ENCODE measurements around the gene TMPRSS9.
A peak's percentile ranks its signal among the peaks of the same experiment; 100 is the strongest.

Gene TMPRSS9

DNA sequence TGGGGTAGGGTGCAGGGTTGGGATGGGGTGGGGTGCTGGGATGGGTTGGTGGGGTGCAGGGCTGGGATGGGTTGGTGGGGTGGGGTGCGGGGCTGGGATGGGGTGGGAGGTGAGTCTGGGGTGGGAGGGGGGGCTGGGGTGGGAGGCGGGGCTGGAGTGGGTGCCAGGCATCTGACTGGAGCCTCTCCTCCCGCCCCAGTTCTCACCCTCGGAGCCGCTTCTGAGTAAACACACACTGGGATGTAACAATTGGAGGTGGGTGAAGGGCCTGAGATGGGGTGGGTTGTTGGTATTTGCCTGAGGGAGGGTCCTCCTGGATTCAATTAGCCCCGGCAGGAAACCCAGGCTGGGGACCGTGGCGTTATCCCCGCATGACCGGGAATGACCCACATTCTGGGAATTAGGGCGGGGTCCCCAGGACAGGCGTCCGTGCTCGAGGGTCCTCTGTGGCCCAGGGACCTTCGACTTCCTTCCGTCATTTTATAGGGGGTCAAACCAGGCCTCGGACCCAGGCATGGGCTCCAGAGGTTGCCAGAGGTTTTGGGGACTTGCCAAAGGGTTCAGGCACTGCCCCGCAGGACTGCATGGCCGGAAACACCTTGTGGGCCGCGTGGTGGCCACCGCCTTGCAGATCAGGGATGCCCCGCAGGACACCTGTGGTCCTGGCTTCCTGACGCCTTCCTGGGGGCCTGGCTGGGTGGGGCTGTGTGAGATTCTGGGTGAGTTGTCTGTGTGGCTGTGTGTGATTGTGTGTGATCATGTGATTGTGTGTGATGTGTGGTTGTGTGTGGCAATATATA, 1.4 kb downstream of the TMPRSS9 start:
- no peak for DNase-seq (ENCODE audit: low read depth in 2 of 2)

DNA sequence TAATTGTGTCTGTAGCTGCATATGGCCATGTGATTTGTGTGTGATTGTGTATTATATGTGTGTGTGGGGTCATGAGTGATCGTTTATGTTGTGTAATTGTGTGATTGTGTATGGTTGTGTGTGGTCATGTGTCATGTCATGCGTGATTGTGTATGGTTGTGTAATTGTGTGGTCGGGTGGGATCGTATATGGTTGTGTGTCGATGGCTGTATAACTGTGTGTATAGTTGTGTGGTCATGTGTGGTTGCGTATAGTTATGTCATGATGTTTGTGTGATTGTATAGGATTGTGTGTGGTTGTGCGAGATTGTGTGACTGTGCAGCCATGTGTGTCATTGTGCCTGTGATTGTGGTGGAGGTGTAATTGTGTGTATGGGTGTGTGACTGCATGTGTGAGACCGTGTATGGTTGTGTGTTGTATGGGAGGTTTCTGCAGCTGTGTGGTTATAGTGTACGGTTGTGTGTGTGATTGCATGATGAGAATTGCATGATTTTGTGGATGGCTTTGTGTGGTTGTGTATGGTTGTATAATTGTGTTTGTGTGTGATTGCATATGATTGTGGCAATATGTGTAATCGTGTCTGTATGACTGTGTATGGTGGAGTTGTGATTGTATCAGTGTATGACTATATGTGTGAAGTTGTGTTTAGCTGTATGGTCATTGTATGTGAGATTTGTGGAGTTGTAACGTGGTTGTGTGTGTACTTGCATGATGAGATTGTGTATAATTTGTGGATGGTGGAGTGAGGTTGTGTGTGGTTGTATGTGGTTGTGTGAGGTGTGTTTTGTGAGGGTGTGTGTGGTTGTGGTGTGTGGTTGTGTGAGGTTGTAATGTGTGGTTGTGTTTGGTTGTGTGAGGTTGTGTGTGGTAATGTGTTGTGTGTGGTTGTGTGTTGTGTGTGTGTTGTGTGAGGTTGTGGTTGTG, 2.2 kb downstream of the TMPRSS9 start:
- DNase-seq (ENCODE audit: low read depth in 2 of 2) = no peak

DNA sequence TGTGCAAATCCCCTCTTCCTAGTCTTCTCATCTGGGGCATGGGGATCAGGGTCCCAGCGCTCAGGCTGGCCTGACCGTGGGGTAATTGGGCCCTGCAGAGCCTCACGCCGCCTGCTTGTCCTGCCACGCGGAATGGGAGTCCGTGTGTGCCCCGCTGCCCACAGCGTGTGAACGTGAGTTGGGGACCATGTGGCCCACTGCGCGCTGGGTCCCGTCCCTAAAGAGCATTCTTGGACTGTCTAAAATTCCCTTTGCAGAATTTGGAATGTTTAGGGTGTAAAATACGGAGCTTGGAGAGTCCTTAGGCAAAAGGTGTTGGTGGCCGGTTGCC, 2.9 kb downstream of the TMPRSS9 start:
- no peak for DNase-seq (ENCODE audit: low read depth in 2 of 2)

DNA sequence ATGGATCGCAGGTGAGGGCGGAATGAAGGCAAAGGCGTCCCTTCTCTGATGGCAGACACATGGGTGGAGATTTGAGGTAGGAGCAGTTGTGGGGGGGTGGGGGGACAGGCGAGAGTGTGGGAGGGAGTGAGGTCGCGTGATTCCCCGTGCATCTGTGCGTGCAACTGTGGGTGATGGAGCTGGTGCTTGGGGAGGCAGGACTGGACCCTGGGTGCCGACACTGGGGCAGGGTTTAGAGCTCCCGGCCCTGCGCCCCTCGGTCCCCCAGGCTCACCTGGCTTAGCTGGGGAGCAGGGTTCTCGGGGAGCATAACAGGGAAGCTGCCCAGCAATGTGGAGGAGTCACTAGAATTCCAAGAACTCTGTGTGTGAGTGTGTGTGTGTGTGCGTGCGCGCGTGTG, 3.4 kb downstream of the TMPRSS9 start:
- DNase-seq (ENCODE audit: low read depth in 2 of 2) = no peak

DNA sequence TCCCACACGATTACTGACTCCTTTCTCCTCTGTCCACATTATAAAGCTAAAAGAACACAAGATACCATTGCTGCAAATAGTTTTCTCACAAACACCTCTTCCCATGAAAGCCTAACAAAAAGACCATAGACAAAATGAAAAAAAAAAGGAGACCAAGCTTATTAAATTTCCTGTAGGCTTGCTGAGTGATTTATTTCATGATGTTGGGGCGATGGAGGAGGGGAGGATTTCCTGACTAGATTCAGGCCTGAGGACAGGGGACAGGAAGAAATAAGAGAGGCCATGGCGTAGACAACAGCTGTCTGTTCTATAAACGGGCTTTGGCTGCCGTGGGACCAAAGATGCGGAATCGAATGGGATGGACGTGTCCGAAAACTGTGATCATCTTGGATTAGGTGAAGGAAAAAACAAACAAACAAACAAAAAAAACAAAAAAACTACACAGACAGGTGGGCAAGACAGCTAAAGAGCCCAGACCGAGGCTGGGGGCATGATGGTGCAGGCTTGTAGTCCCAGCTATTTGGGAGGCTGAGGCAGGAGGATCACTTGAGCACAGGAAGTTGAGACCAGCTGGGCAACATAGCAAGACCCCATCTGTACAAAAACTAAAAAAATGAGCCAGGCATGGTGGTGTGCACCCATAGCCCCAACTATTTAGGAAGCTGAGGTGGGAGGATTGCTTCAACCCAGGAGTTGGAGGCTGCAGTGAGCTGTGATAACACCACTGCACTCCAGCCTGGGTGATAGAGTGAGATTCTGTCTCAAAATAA, 5.3 kb downstream of the TMPRSS9 start:
- no peak for DNase-seq (ENCODE audit: low read depth in 2 of 2)

DNA sequence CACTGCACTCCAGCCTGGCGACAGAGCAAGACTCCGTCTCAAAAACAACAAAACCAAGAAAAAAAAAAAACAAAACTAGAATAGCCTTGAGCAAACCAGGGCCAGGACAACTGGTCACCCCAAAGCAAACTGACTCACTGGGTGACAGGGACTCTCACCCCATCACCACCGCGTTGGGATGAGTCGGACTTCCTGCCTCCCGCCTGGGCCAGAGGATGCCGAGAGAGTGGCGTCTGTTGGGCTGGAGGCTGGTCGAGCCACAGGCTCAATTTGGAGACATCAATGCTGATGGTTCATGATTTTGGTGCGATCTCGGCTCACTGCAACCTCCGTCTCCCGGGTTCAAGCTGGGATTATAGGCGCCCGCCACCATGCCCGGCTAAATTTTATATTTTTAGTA, 11.6 kb downstream of the TMPRSS9 start:
- no peak for DNase-seq (ENCODE audit: low read depth in 2 of 2)

DNA sequence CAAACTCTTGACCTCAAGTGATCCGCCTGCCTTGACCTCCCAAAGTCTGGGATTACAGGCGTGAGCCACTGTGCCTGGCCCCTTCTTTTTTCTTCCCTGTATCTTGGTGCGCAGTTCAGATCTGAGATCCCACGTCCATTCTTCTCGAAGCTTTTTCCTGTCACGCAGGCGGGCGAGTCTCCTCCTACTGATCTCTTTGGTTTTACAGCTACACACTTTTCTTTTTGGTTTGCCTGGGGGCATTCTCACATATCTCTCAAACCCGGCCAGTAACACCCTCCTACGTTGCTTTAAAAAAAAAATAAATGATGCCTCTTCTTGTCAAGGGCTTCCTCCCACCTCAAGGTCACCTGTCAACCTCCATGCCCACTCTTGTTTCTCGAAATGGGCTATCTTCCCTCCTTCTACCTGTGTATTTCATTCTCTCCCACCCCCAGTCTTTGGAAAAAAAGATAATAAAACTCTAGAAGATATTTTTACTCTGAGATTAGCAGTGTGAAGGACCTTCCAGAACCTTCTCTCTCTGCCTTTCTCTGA, 12.1 kb downstream of the TMPRSS9 start:
- no peak for DNase-seq (ENCODE audit: low read depth in 2 of 2)

DNA sequence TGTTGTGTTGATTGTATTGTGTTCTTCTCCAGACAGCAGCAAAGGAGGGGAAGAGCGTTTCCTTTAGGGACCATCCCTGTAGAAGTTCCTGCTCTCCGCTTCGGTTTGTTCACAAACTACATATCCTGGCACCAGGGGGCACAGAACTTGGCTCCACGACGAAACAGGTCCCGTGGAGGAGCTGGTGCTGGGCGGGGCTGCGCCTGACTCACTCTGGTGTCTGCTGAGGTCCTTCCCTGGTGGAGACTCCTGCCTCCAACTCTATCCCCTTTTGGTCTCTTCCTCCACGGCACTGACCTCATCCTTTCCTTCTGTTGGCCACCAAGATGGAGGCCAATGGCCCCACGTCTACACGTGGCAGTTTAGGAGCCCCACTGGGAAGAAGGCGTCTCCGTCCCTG, 14.7 kb downstream of the TMPRSS9 start:
- no peak for DNase-seq (ENCODE audit: low read depth in 2 of 2)

DNA sequence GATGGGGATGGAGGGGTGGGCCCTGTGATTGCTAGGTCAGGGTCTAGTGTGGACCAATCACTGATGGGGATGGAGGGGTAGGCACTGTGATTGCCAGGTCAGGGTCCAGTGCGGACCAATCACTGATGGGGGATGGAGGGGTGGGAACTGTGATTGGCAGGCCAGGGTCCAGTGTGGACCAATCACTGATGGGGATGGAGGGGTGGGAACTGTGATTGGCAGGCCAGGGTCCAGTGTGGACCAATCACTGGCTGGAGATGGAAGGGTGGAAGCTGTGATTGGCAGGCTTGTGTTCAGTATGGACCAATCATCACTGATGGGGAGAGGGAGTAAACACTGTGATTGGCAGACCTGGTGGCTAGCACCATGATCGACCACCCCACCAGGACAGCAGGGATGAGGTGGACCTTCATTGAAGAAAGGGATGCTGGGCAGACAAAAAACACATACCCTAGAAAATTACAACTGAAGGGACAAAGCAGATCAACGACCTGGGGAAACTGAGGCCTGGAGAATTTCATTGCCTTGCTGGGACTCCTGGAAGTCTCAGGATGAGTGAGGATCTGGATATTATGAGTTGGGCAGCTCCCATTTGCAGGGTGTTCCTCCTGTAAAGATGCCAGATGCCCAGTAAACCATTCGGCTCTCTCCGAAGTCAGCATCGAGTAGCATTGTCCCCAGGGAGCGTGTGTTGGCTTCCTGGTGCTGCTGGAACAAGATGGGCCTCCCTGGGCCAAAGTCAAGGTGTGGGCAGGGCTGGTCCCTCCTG, 15.5 kb downstream of the TMPRSS9 start:
- no peak for DNase-seq (ENCODE audit: low read depth in 2 of 2)

DNA sequence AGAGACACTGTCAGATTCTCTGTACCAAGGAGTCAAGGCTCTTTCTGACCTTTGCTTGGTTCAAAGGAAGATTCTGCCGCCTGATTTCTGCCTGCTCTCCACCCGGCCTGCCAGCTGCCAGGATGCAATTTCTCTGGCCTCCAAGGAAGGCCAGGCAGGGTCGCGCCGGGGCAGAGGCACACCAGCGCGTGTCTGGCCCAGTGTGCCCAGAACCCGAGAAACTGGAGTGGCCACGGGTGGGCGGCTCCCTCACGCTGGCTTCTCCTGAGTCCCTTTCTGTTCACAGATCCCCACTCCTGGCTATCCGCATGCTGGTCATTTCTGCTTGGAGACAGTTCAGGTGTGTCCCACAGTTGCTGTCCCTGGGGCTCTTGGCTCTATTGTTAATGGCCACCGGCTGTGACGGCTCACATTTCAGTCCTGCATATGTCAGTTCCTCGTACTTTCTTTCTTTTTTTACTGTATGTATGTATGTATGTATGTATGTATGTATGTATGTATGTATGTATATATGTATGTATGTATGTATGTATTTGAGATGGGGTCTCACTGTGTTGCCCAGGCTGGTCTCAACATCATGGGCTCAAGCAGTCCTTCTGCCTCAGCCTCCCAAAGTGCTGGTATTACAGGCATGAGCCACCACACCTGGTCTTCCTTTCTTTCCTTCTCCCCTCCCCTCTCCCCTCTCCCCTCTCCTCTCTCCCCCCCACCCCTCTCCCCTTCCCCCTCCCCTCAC, 16.9 kb downstream of the TMPRSS9 start:
- DNase-seq (ENCODE audit: low read depth in 2 of 2) = no peak

DNA sequence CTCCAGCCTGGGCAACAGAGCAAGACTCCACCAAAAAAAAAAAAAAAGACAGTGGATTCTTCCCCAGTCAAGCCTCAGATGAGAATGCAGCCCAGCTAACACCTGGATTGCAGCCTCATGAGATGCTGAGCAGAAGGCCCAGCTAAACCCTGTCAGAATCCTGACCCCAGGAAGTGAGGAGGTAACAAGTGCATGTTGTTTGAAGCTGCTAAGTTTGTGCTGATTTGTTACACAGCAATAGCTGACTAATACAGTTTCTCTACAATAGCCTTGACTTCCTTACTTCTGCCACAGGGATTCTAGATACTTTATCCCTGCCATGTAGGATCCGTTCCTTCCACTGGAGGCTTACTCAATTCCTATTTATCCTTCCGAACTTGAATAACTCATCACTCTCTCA, 20.5 kb downstream of the TMPRSS9 start:
- no peak for DNase-seq (ENCODE audit: low read depth in 2 of 2)

DNA sequence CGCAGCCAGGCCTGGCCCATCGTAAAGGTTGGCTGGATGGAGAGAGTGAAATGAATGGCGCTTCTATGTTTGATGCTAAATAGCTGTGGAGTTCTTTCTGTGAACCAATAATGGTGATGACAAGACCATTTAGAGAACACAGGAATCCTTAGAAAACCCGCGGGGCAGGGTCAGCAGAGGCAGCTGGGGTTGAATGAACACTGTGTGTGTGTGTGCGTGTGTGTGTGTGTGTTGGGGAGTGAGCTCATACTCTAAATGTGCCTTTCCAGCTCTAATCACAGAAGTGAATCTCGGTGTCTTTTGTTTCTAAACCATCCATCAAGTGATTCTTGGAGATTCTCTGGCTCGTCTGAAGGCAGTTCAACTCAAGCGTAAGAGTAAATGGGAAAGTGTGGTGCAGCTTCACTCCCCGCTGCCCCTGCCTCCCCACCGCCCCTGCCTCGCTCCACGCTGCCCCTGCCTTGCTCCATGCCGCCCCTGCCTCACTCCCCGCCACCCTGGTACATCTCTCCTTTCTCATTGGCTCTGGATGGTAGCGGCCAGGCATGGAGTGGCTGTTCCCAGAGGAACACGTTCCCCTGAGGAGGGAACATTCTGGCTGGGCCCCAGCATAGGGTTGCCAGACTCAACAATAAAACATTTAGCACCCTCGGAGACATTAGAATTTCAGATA, 21.2 kb downstream of the TMPRSS9 start:
- no peak for DNase-seq (ENCODE audit: low read depth in 2 of 2)

DNA sequence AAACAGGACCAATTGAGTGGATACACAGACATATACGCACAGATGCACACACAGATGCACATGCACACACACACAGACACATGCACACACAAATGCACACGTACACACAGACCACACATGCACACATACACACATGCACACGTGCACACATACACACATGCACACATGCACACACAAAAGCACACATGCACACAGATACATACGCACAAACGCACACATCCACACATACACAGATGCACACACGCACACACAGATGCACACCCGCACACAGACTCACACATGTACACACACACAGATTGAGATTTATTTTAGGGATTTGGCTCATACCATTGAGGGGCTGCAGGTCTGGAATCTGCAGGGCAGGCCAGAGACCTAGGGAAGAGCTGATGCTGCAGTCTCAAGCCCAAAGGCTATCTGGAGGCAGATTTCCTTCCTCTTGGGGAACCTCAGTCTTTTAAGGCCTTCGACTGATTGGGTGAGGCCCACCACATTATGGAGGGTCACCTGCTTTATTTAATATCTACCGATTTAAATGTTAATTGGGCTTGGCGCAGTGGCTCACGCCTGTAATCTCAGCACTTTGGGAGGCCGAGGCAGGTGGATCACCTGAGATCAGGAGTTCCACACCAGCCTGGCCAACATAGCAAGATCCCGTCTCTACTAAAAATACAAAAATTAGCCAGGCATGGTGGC, 22.6 kb downstream of the TMPRSS9 start:
- DNase-seq (ENCODE audit: low read depth in 2 of 2) = no peak

DNA sequence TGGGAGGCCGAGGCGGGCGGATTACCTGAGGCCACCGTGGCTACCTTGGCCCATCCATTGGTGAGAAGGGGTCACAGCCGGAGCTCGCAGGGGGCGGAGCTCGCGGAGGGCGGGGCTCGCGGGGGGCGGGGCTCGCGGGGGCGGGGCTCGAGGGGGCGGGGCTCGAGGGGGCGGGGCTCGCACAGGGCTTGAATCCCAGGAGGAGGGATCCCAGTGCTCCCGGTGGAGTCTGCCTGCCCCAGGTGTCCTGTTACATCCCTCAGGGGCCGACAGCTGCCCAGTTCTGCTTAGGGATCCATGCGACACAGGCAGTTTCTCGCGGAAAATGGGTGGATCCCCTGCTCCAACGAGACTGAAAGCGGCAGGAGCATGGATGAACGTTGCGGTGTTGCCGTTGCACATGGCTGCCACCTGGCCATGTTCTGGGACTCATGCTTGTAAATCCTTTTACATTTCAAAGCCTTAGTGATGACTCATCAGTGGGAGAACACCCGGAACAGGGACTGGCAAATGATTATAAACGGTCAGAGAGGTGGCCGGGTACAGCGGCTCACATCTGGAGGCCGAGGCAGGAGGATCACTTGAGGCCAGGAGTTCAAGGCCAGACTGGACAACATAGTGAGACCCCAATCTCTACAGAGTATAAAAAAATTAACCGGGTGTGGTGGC, 25.1 kb downstream of the TMPRSS9 start:
- DNase-seq (ENCODE audit: low read depth in 2 of 2) = no peak

DNA sequence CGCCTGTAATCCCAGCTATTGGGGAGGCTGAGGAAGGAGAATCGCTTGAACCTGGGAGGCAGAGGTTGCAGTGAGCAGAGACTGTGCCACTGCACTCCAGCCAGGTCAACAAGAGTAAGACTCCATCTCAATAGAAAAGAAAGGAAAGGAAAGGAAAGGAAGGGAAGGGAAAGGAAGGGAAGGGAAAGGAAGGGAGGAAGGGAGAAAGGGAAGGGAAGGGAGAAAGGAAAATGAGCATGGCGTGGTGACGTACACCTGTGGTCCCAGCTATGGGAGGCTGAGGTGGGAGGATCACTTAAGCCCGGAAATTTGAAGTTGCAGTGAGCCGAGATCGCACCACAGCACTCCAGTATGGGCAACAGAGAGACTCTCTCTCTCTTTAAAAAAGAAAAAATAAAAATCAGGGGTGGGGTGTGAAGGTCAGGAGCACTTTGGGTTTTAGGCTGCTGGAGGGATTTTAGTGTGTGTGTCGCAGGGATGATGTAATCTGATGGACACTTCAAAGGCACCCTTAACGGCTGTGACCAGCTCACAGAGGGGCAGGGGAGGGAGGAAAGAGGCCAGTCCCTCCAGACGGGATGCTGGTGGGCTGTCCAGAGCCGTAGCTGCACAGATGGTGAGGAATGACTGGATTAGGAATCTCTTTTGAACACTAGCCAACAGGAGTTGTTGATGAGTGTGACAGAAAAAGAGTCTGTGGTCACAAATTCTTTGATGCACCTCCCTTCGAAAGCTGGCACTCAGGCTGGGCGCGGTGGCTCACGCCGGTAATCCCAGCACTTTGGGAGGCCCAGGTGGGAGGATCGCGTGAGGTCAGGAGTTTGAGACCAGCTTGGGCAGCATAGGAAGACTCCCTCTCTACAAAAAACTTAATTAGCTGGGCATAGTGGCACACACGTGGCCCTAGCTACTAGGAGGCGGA, 27.6 kb downstream of the TMPRSS9 start:
- no peak for DNase-seq (ENCODE audit: low read depth in 2 of 2)

DNA sequence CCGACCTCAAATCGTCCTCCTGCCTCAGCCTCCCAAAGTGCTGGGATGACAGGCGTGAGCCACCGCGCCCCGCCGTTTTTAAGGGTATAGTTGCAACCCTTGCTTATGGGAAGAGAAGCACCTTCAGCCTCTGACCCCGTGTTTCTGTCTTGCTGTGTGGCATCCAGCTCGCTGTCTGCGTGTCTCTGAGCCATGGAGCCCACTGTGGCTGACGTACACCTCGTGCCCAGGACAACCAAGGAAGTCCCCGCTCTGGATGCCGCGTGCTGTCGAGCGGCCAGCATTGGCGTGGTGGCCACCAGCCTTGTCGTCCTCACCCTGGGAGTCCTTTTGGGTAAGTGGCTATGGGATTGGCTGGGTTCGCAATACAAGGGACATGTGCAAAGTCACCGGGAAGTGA, 29.5 kb downstream of the TMPRSS9 start:
- no peak for DNase-seq (ENCODE audit: low read depth in 2 of 2)

DNA sequence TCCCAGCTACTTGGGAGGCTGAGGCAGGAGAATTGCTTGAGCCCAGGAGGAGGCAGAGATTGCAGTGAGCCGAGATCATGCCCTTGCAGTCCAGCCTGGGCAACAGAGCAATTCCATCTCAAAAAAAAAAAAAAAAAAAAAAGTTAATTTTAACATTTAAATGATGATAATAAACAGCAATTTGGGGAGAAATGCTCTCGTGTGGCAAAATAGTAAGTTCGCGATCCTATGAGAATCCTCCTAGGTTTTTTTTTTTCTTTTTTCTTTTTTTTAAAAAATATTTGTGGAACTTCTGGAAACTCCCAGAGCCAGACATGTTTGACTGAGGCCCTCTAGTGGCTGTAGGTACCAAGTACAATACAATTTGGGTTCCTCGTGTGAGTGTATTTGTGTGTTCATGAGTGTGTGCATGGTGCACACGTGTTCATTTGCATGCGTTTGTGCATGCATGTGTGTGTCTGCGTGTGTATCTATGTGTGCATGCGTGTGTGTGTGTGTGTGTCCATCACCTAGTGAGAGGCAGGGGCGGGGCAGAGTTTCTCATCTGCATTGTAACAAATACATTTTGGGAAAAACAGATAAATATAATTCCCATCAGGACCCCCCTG, 31.2 kb downstream of the TMPRSS9 start:
- peak in 1 of 2 donors; percentile 15 for DNase-seq (ENCODE audit: low read depth in 2 of 2)

Data from stimulated activated CD4-positive, alpha-beta T cell treated with anti-CD3 and anti-CD28 coated beads, Interleukin-1b, Interleukin-23, amount 100 ng/mL, for 1 hour (primary cell).